Gastrocnemius medialis (tissue), 4 donors: ENCODE results near the gene SPOPL. TPM values are rescaled to one million over a fixed set of nuclear protein-coding genes. Genes with fewer than 3 reads are reported as not detected.
A peak's percentile ranks its signal among the peaks of the same experiment; 100 is the strongest.

ENCODE experiments used
- ATAC-seq, 2 donors: fragments of 150-250 bp; one replicate each; pipeline ENCODE4 v1.9.1; 2016
- DNase-seq, 2 donors: peaks; one replicate each; pipeline ENCODE4 v3.0.0-alpha.2; 2019
- H3K27ac ChIP-seq, 4 donors: fragments of 200-600 bp; sonication (generic); 1 replicate in 1 of 4; 2 replicates in 3 of 4; pipeline ENCODE4 v1.5.1; 2016 to 2018; ENCODE audit warnings: mild to moderate bottlenecking in 2 of 4, moderate library complexity in 1 of 4
- H3K27me3 ChIP-seq, 3 donors: fragments of 200-600 bp; sonication (generic) in 2 of 3; 1 replicate in 1 of 3; 2 replicates in 2 of 3; pipeline versions ENCODE4 v1.5.1 to v1.6.0; 2016 to 2019; ENCODE audit warnings: mild to moderate bottlenecking in 1 of 3, moderate library complexity in 1 of 3
- H3K36me3 ChIP-seq, 2 donors: fragments of 200-600 bp; sonication (generic) in 1 of 2; one replicate each; pipeline ENCODE4 v1.5.1; 2017 to 2018
- H3K4me1 ChIP-seq, 2 donors: fragments of 200-600 bp; sonication (generic) in 1 of 2; one replicate each; pipeline ENCODE4 v1.5.1; 2016 to 2017; ENCODE audit warnings: mild to moderate bottlenecking in 2 of 2
- H3K4me3 ChIP-seq, 4 donors: fragments of 200-600 bp; sonication (generic) in 3 of 4; 1 replicate in 1 of 4; 2 replicates in 3 of 4; pipeline ENCODE4 v1.5.1; 2016 to 2019; ENCODE audit warnings: mild to moderate bottlenecking in 2 of 4
- H3K9me3 ChIP-seq, 3 donors: fragments of 200-600 bp; sonication (generic) in 2 of 3; 1 replicate in 1 of 3; 2 replicates in 2 of 3; pipeline ENCODE4 v1.5.1; 2016 to 2019
- POLR2A ChIP-seq, 2 donors: fragments of 450-650 bp; IDR thresholded peaks; one replicate each; pipeline ENCODE4 v1.6.1; 2017; ENCODE audit warnings: antibody characterized with exemption in 2 of 2, mild to moderate bottlenecking in 2 of 2, moderate library complexity in 2 of 2
- in situ Hi-C, 4 donors: fragments of 200-750 bp; cut with MboI; loops; one replicate each; pipeline versions ENCODE4 v1.15.0 to v1.8.0; 2017; ENCODE audit warnings: low sequenced_read_pairs in 4 of 4
- intact Hi-C: fragments of 100-400 bp; cut with DNase I; formaldehyde crosslinking; loops from one replicate; pipeline ENCODE4 v1.15.1; 2023; ENCODE audit warnings: low total_unique reads
- total RNA-seq, 4 donors: library from RNA; depleted of rRNA; stranded (reverse); fragments of >200 nt; gene quantifications; one replicate each; pipeline versions ENCODE4 v1.1.0 to v1.2.3, GENCODE V29; 2016
- TF ChIP-seq, protein P1 (sequence below), 5 experiments: fragments of 450-650 bp in 3 of 5; fragments of 200-600 bp in 2 of 5; sonication (generic) in 2 of 5; IDR thresholded peaks in 4 of 5; conservative IDR thresholded peaks in 1 of 5; 1 replicate in 4 of 5; 2 replicates in 1 of 5; pipeline ENCODE4 v1.5.1; 2016 to 2019; ENCODE audit warnings: antibody characterized with exemption in 5 of 5, mild to moderate bottlenecking in 3 of 5, moderate library complexity in 3 of 5

The SPOPL gene
- total RNA-seq = 10 to 100 TPM; 11.2 to 17.7 (median 12.5) TPM

DNA sequence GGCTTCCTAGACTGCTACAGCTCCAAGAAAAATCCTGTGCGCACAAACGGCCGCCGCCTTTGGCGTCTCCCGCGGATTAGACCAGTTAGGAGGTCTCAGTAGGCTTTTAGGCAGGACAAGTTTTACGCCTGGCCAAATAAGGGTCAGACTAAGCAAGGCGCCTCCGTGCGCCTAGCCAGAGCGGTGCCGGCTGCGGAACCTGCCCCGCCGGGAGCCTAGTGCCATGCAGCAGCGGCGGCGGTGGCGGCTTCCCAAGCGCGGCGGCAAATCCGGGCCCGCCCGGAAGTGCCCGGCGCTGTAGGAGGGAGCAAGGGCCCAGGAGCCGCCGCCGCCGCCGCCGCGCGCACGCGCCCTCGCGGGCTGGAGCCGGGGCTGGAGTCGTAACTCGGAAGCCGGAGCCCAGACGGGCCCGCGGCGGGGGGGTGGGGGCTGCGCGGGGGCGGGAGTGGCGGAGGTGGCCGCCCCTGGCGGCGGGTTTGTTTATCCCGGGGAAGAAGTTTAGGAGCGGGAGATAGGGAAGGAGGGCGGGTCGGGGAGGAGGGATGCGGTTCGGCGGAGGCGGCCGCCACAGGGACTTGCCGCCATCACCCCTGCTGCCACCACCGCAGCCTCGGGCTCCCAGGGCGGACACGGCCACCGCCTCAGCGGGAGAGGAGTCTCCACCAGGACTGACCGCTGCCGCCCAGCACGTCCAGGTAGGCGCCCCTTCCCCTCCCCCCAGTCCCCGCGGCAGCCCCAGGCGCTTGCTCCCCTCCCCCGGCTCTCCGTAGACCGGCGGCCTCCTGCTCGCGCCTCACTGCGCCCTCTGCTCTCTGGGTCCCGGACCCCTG lies at the start of gene SPOPL:
Gene SPOPL, plus strand, starts transcription at position 346 of the 830 bp plus-strand sequence. CDS start 48,447 bp downstream, outside the sequence.
- ATAC-seq (peak; percentile 90 to 94), DNase-seq (peak; percentile 81 to 93)
- peaks cover 36 to 41% of the 10 kb centered on the region in 2 donors for H3K4me1 ChIP-seq
- H3K36me3 ChIP-seq = no peaks in the 10 kb centered on the region
- no peaks in the 10 kb centered on the region for H3K27me3 ChIP-seq
- TF ChIP-seq, protein P1, sequence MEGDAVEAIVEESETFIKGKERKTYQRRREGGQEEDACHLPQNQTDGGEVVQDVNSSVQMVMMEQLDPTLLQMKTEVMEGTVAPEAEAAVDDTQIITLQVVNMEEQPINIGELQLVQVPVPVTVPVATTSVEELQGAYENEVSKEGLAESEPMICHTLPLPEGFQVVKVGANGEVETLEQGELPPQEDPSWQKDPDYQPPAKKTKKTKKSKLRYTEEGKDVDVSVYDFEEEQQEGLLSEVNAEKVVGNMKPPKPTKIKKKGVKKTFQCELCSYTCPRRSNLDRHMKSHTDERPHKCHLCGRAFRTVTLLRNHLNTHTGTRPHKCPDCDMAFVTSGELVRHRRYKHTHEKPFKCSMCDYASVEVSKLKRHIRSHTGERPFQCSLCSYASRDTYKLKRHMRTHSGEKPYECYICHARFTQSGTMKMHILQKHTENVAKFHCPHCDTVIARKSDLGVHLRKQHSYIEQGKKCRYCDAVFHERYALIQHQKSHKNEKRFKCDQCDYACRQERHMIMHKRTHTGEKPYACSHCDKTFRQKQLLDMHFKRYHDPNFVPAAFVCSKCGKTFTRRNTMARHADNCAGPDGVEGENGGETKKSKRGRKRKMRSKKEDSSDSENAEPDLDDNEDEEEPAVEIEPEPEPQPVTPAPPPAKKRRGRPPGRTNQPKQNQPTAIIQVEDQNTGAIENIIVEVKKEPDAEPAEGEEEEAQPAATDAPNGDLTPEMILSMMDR (IDR thresholded peaks at IDR 0.05 in 4 of 5, conservative IDR thresholded peaks at IDR 0.05 in 1 of 5) = peak in 4 of 5 experiments; percentile 11 to 55 (median 32)
- TF ChIP-seq POLR2A (IDR thresholded peaks at IDR 0.05) = peak; percentile 53 to 66
- no peaks in the 10 kb centered on the region for H3K9me3 ChIP-seq
- intact Hi-C loops = loop anchor here (5.0 to 10.0 kb wide), 2 partner anchors 46 to 537 kb away; partner anchors contain the start of gene HNMT
- in situ Hi-C loops = no loop called here
- H3K4me3 ChIP-seq = peak within 1 kb of the TSS; percentile 65 to 93 (median 83)
- peak within 1 kb of the TSS; percentile 87 to 93 (median 90) for H3K27ac ChIP-seq

- Histone ChIP-seq H3K27ac (no peak overlapping the region), H3K4me3 (no peak overlapping the region), H3K4me1 (no peaks in the 10 kb centered on the region), H3K36me3 (no peaks in the 10 kb centered on the region), H3K27me3 (no peaks in the 10 kb centered on the region), H3K9me3 (no peaks in the 10 kb centered on the region)
- no peak for TF ChIP-seq POLR2A (IDR thresholded peaks at IDR 0.05)
- TF ChIP-seq, protein P1 (IDR thresholded peaks at IDR 0.05 in 4 of 5, conservative IDR thresholded peaks at IDR 0.05 in 1 of 5) = no peak
- intact Hi-C loops (no loop called here), in situ Hi-C loops (no loop called here)
- ATAC-seq (peak in 1 of 2 donors; percentile 62), DNase-seq (no peak)
Measured at GRCh38 chr2:138452324-138452723, 49.2 kb upstream of the SPOPL start.

- in situ Hi-C loops = no loop called here
- TF ChIP-seq, protein P1 (IDR thresholded peaks at IDR 0.05 in 4 of 5, conservative IDR thresholded peaks at IDR 0.05 in 1 of 5) = no peak
- TF ChIP-seq POLR2A (IDR thresholded peaks at IDR 0.05) = no peak
- no peak overlapping the region for H3K4me3 ChIP-seq
- H3K27ac ChIP-seq = no peak overlapping the region
- intact Hi-C loops = no loop called here
- H3K9me3 ChIP-seq = no peaks in the 10 kb centered on the region
- no peaks in the 10 kb centered on the region for H3K36me3 ChIP-seq
- H3K4me1 ChIP-seq = no peaks in the 10 kb centered on the region
- no peaks in the 10 kb centered on the region for H3K27me3 ChIP-seq
- no peak for DNase-seq
- ATAC-seq = no peak
Measured at GRCh38 chr2:138453815-138454214, 47.8 kb upstream of the SPOPL start.

DNA sequence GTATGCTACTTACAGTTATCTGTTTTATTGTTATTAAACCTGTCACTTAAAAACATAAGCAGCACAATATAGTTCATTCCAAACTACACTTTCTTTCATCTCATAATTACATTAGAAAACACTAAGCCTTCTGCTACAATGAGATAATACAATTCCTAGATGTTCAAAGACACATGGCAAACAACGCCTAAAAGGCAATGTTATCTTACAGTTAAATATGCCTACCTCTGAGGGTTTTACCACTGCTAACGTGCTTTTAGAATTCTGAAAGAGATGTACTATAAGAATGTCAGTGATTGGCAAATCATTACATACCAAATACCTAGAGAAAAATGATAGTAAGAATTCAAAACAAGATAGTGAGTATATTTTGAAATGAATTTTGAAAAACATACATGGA lies 46.8 kb upstream of the SPOPL start:
- intact Hi-C loops = no loop called here
- Histone ChIP-seq H3K36me3 (no peaks in the 10 kb centered on the region), H3K9me3 (no peaks in the 10 kb centered on the region), H3K27ac (no peak overlapping the region), H3K27me3 (no peaks in the 10 kb centered on the region), H3K4me3 (no peak overlapping the region), H3K4me1 (no peaks in the 10 kb centered on the region)
- DNase-seq = no peak
- ATAC-seq = no peak
- no peak for TF ChIP-seq POLR2A (IDR thresholded peaks at IDR 0.05)
- TF ChIP-seq, protein P1 (IDR thresholded peaks at IDR 0.05 in 4 of 5, conservative IDR thresholded peaks at IDR 0.05 in 1 of 5) = no peak
- in situ Hi-C loops = no loop called here
